GM12878 (cell line): Measurements from ENCODE around the gene PDS5A. TPM values are rescaled to one million over a fixed set of nuclear protein-coding genes. Genes with fewer than 3 reads are reported as not detected.

ENCODE experiments used
- ATAC-seq: fragments of 200-7000 bp; cut with Tn5 transposase; 3 replicates; pipeline ENCODE4 v1.9.1; 2020; ENCODE audit warnings: mild to moderate bottlenecking, moderate library complexity
- BruUV-seq: library from RNA; stranded (reverse); fragments of 400-500 nt; replicated peaks from 2 replicates; lab custom pipeline; 2021; lab: Mats Ljungman, UMichigan
- CTCF ChIA-PET: fragments of 300-600 bp; sonication (Branson Sonifier 250); formaldehyde crosslinking; extraction: SDS; loops from one replicate; lab custom pipeline; 2021; ENCODE audit warnings: inconsistent platforms; lab: Yijun Ruan, JAX
- POLR2A ChIA-PET: fragments of 350-600 bp; formaldehyde crosslinking; extraction: SDS; loops from one replicate; lab custom pipeline; 2021; ENCODE audit warnings: inconsistent platforms; lab: Charles Lee
- RAD21 ChIA-PET: fragments of 300-600 bp; sonication (Branson Sonifier 250); formaldehyde crosslinking; loops from one replicate; lab custom pipeline; 2023; ENCODE audit warnings: antibody characterized with exemption; ENCODE audit not compliant: unreplicated experiment; lab: Charles Lee
- SMC1A ChIA-PET: fragments of 300-600 bp; sonication (Branson Sonifier 250); formaldehyde crosslinking; loops from one replicate; lab custom pipeline; 2023; ENCODE audit not compliant: unreplicated experiment, uncharacterized antibody; lab: Charles Lee
- DNase-seq: peaks from one replicate; pipeline ENCODE4 v3.0.0-alpha.2; 2011; ENCODE audit warnings: low read depth, low spot score
- FAIRE-seq: peaks from 3 replicates; lab custom pipeline; 2011; peaks lifted over from hg19 to GRCh38; lab: Jason Lieb, UNC
- H2AFZ ChIP-seq: 2 replicates; pipeline ENCODE4 v1.6.0; 2011; ENCODE audit warnings: low read depth, low read length, control low read depth; ENCODE audit not compliant: control insufficient read depth
- H3K27ac ChIP-seq: 2 replicates; pipeline ENCODE4 v1.5.1; 2011; ENCODE audit warnings: control low read depth; ENCODE audit not compliant: control insufficient read depth, insufficient read depth
- H3K27me3 ChIP-seq, 2 experiments: replicated peaks in 1 of 2; 2 replicates each; pipeline versions ENCODE4 v1.6.0 to v1.6.1; 2011; ENCODE audit warnings: low read length in 1 of 2; ENCODE audit not compliant: control insufficient read depth in 2 of 2, insufficient read depth in 2 of 2
- H3K36me3 ChIP-seq, 2 experiments: 2 replicates each; pipeline ENCODE4 v1.5.1; 2011; ENCODE audit warnings: low read length in 1 of 2; ENCODE audit not compliant: control insufficient read depth in 2 of 2, insufficient read depth in 2 of 2
- H3K4me1 ChIP-seq: 2 replicates; pipeline ENCODE4 v1.6.1; 2011; ENCODE audit warnings: mild to moderate bottlenecking, low read length, moderate library complexity, mixed read lengths; ENCODE audit not compliant: control insufficient read depth, insufficient read depth
- H3K4me2 ChIP-seq: 2 replicates; pipeline ENCODE4 v1.6.0; 2011; ENCODE audit warnings: control low read depth; ENCODE audit not compliant: control insufficient read depth, insufficient read depth
- H3K4me3 ChIP-seq: fragments of 200-600 bp; sonication (generic); 2 replicates; pipeline ENCODE4 v1.5.1; 2016
- H3K79me2 ChIP-seq: 2 replicates; pipeline ENCODE4 v1.6.0; 2011; ENCODE audit warnings: low read length; ENCODE audit not compliant: control insufficient read depth, insufficient read depth
- H3K9ac ChIP-seq: 2 replicates; pipeline ENCODE4 v1.8.0; 2011; ENCODE audit warnings: low read length, control low read depth, mixed read lengths; ENCODE audit not compliant: control insufficient read depth, insufficient read depth
- H3K9me3 ChIP-seq: replicated peaks from 3 replicates; pipeline ENCODE4 v1.5.1; 2011; ENCODE audit warnings: mild to moderate bottlenecking, low read length; ENCODE audit not compliant: control insufficient read depth, insufficient read depth
- H4K20me1 ChIP-seq: 2 replicates; pipeline ENCODE4 v1.6.0; 2011; ENCODE audit not compliant: control insufficient read depth, insufficient read depth
- ASH2L ChIP-seq: fragments of 300-600, 200-600 bp; sonication (generic); IDR thresholded peaks from 2 replicates; pipeline ENCODE4 v1.6.1; 2017; ENCODE audit warnings: low read depth, mild to moderate bottlenecking, borderline replicate concordance
- CHD2 ChIP-seq: IDR thresholded peaks from 2 replicates; pipeline ENCODE4 v1.6.1; 2011; ENCODE audit warnings: low read depth, low read length, improper control_type of control experiment, borderline replicate concordance
- NFIC ChIP-seq: IDR thresholded peaks from 2 replicates; pipeline ENCODE4 v1.6.1; 2012; ENCODE audit warnings: low read depth, mild to moderate bottlenecking, inconsistent platforms, low read length, moderate library complexity
- RCOR1 ChIP-seq: conservative IDR thresholded peaks from 2 replicates; pipeline ENCODE4 v1.6.1; 2012; ENCODE audit warnings: low read depth, low read length, improper control_type of control experiment
- RELA ChIP-seq: fragments of 450-650 bp; IDR thresholded peaks from 2 replicates; pipeline ENCODE4 v1.8.0; 2014; ENCODE audit warnings: borderline replicate concordance; ENCODE audit not compliant: partially characterized antibody
- SRF ChIP-seq, 2 experiments: IDR thresholded peaks; 2 replicates each; pipeline ENCODE4 v1.6.1; 2011; ENCODE audit warnings: low read depth in 2 of 2, low read length in 2 of 2, mild to moderate bottlenecking in 1 of 2, moderate library complexity in 1 of 2
- SUPT20H ChIP-seq: IDR thresholded peaks from 2 replicates; pipeline ENCODE4 v1.6.1; 2011; ENCODE audit warnings: low read depth, mild to moderate bottlenecking, low read length, moderate library complexity, borderline replicate concordance; ENCODE audit not compliant: control insufficient read depth
- TAF1 ChIP-seq: IDR thresholded peaks from 2 replicates; pipeline ENCODE4 v1.6.1; 2011; ENCODE audit warnings: mild to moderate bottlenecking, low read depth, low read length, borderline replicate concordance
- ZNF217 ChIP-seq: fragments of 450-650 bp; IDR thresholded peaks from 2 replicates; pipeline ENCODE4 v1.6.1; 2017; ENCODE audit warnings: antibody characterized with exemption, mild to moderate bottlenecking
- ZNF384 ChIP-seq: IDR thresholded peaks from 2 replicates; pipeline ENCODE4 v1.6.1; 2012; ENCODE audit warnings: low read depth, mild to moderate bottlenecking, low read length, improper control_type of control experiment, borderline replicate concordance
- WGBS: methylation state at CpG from one replicate; pipeline ENCODE4 v1.1.6; 2016; ENCODE audit warnings: low lambda C conversion rate; ENCODE audit not compliant: insufficient replicate concordance, insufficient coverage; ENCODE audit errors: missing lambda C conversion rate; 5-methylcytosine and 5-hydroxymethylcytosine counted together
- in situ Hi-C: fragments of 300-500 bp; cut with MboI; formaldehyde crosslinking; loops from 9 replicates; pipeline ENCODE4 v1.14.3; 2018; ENCODE audit warnings: mixed read lengths
- intact Hi-C: fragments of 100-400 bp; cut with micrococcal nuclease; formaldehyde crosslinking; loops from one replicate; pipeline ENCODE4 v1.14.2; 2022; ENCODE audit not compliant: unreplicated experiment
- polyA plus RNA-seq, 11 experiments: library from polyadenylated mRNA; depleted of rRNA in 4 of 11; unstranded in 6 of 11; stranded (reverse) in 5 of 11; fragments of >200 nt; fragmentation: Nextera tagmentation in 4 of 11; fragmentation: Illumina TruSeq in 1 of 11; extraction: Ambion mirVana in 4 of 11; extraction: Trizol in 1 of 11; gene quantifications; 1 replicate in 1 of 11; 2 replicates in 10 of 11; pipeline versions ENCODE4 v1.2.1 to v1.2.3, GENCODE V29; 2011 to 2016; ENCODE audit warnings: inconsistent platforms in 2 of 11, missing spikeins in 2 of 11, low read depth in 1 of 11
- total RNA-seq, 4 experiments: library from RNA; depleted of rRNA in 3 of 4; stranded (reverse); fragments of >200 nt in 3 of 4; fragmentation: Illumina TruSeq in 1 of 4; extraction: Trizol in 1 of 4; gene quantifications; 2 replicates each; pipeline versions ENCODE4 v1.2.1 to v1.2.3, GENCODE V29; 2013 to 2021
- TF ChIP-seq, protein P1 (sequence below): fragments of 450-650 bp; IDR thresholded peaks from 2 replicates; pipeline ENCODE4 v1.6.1; 2016; ENCODE audit warnings: mild to moderate bottlenecking, moderate library complexity, borderline replicate concordance

The PDS5A gene
- total and polyA plus RNA-seq, 10 of the 15 experiments (the other 5 are each of a cell fraction or from before 2014, with no cell fraction given): 13.7 to 69.7 (median 52.3) TPM

DNA sequence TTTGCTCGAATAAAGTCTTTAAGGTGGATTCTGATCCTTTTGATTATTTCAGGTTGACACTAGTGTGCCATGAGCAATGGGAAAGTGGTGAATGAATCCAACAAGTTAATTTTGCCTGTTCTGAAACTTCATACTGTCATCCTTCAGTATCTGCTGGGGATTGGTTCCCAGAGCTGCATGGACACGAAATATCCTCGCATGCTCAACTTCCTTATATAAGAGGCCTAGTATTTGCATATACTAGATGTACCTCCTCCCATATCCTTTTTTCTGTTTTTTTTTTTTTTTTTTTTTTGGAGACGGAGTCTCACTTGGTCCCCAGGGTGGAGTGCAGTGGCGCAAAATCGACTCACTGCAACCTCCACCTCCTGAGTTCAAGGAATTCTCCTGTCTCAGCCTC, 23.0 kb upstream of the PDS5A start (continued):
- TF ChIP-seq, protein P1, sequence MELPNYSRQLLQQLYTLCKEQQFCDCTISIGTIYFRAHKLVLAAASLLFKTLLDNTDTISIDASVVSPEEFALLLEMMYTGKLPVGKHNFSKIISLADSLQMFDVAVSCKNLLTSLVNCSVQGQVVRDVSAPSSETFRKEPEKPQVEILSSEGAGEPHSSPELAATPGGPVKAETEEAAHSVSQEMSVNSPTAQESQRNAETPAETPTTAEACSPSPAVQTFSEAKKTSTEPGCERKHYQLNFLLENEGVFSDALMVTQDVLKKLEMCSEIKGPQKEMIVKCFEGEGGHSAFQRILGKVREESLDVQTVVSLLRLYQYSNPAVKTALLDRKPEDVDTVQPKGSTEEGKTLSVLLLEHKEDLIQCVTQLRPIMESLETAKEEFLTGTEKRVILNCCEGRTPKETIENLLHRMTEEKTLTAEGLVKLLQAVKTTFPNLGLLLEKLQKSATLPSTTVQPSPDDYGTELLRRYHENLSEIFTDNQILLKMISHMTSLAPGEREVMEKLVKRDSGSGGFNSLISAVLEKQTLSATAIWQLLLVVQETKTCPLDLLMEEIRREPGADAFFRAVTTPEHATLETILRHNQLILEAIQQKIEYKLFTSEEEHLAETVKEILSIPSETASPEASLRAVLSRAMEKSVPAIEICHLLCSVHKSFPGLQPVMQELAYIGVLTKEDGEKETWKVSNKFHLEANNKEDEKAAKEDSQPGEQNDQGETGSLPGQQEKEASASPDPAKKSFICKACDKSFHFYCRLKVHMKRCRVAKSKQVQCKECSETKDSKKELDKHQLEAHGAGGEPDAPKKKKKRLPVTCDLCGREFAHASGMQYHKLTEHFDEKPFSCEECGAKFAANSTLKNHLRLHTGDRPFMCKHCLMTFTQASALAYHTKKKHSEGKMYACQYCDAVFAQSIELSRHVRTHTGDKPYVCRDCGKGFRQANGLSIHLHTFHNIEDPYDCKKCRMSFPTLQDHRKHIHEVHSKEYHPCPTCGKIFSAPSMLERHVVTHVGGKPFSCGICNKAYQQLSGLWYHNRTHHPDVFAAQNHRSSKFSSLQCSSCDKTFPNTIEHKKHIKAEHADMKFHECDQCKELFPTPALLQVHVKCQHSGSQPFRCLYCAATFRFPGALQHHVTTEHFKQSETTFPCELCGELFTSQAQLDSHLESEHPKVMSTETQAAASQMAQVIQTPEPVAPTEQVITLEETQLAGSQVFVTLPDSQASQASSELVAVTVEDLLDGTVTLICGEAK: no peak
- TF ChIP-seq NFIC (no peak), SUPT20H (no peak), RCOR1 (no peak), SRF (IDR thresholded peaks at IDR 0.05; ENCODE audit: low read depth in 2 of 2, low read length in 2 of 2) (no peak)
- TF ChIP-seq, all 136 proteins: peak for 0

DNA sequence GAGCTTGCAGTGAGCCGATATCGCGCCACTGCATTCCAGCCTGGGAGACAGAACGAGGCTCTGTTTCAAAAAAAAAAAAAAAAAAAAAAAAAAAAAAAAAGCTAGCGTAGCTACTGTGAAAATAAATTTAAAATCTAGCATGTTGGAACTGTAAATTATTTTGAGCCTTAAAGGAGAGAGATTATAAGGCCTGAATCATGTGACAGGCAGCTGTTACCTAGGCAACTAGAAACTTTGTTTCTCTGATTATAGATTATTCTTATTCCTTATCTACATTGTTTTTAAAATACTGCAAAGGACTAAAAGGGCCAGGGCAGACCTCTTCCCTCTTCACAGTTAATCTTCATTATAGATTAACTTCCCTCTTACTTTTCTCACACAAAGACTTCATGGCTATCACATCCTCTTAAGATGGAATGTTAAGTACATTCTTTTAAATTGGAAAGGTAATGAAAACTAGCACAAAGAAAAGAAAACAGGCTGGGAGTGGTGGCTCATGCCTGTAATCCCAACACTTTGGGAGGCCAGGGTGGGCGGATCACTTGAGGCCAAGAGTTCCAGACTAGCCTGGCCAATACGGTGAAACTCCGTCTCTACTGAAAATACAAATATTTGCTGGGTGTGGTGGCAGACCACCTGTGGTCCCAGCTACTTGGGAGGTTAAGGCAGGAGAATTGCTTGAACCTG, 21.1 kb upstream of the PDS5A start:
- no peak for TF ChIP-seq CHD2
- TF ChIP-seq TAF1: no peak
- TF ChIP-seq ASH2L: no peak
- no peak for TF ChIP-seq RELA
- TF ChIP-seq ZNF217: no peak
- TF ChIP-seq ZNF384: no peak
- POLR2A ChIA-PET: interaction anchor here (0.6 kb wide), 2 partner anchors 14 to 519 kb away, joined by 3 read pairs; no protein-coding TSS in a partner anchor
- RAD21 ChIA-PET: interaction anchor here (0.7 kb wide), 1 partner anchor 679 kb away, joined by 3 read pairs; no protein-coding TSS in a partner anchor
- DNase-seq (no peak), FAIRE-seq (no peak), ATAC-seq (no peak)
- Histone ChIP-seq H3K27ac (no peak overlapping the region), H3K4me3 (no peak overlapping the region), H4K20me1 (no peaks in the 10 kb centered on the region), H2AFZ (no peak overlapping the region), H3K9me3 (no peaks in the 10 kb centered on the region), H3K9ac (no peak overlapping the region), H3K36me3 (no peaks in the 10 kb centered on the region), H3K27me3 (no peaks in the 10 kb centered on the region), H3K79me2 (no peaks in the 10 kb centered on the region), H3K4me1 (no peaks in the 10 kb centered on the region), H3K4me2 (no peak overlapping the region)
- 88% methylated on average over 8 of the region's 8 CpGs for WGBS
- BruUV-seq: no TSS peak
- intact Hi-C loops (no loop called here), in situ Hi-C loops (no loop called here)
- SMC1A ChIA-PET: no interaction called here
- CTCF ChIA-PET: interaction anchor here (0.6 kb wide), 1 partner anchor 15 kb away, joined by 3 read pairs; no protein-coding TSS in a partner anchor
